OCI-LY1 (cell line): ENCODE measurements around the gene S1PR5.

Source experiments
- EZH2 ChIP-seq: fragments of 200-600 bp; sonication (generic), shearing (Covaris generic); IDR thresholded peaks from 2 replicates; pipeline ENCODE4 v1.8.0; 2017; ENCODE audit warnings: borderline replicate concordance, mixed run types, mild to moderate bottlenecking, antibody characterized with exemption, low read length, moderate library complexity, mixed read lengths
- TF ChIP-seq, protein P1 (sequence below): fragments of 200-600 bp; sonication (generic), shearing (Covaris generic); IDR thresholded peaks from 2 replicates; pipeline ENCODE4 v1.5.1; 2017; ENCODE audit warnings: mild to moderate bottlenecking, antibody characterized with exemption, low read length, moderate library complexity, mixed read lengths

- TF ChIP-seq, protein P1, sequence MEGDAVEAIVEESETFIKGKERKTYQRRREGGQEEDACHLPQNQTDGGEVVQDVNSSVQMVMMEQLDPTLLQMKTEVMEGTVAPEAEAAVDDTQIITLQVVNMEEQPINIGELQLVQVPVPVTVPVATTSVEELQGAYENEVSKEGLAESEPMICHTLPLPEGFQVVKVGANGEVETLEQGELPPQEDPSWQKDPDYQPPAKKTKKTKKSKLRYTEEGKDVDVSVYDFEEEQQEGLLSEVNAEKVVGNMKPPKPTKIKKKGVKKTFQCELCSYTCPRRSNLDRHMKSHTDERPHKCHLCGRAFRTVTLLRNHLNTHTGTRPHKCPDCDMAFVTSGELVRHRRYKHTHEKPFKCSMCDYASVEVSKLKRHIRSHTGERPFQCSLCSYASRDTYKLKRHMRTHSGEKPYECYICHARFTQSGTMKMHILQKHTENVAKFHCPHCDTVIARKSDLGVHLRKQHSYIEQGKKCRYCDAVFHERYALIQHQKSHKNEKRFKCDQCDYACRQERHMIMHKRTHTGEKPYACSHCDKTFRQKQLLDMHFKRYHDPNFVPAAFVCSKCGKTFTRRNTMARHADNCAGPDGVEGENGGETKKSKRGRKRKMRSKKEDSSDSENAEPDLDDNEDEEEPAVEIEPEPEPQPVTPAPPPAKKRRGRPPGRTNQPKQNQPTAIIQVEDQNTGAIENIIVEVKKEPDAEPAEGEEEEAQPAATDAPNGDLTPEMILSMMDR = no peak
- no peak for TF ChIP-seq EZH2
Measured at GRCh38 chr19:10478476-10478875, 38.8 kb downstream of the S1PR5 start.
